Measurements from ENCODE around the gene DPH1. TPM values are rescaled to one million over a fixed set of nuclear protein-coding genes. Genes with fewer than 3 reads are reported as not detected.

The DPH1 gene
- total RNA-seq, 6 donors from 2014 or later: 28.8 to 129 (median 45.1) TPM

GRCh38 chr17:2071024-2071385, 41.1 kb downstream of the DPH1 start:
- Histone ChIP-seq H3K4me1 (peaks cover 54 to 72% (median 68%) of the 10 kb centered on the region in 4 donors), H3K27ac (peak overlapping the region; percentile 75 to 90 (median 80)), H3K27me3 (no peaks in the 10 kb centered on the region), H3K36me3 (peaks cover 0 to 13% (median 4%) of the 10 kb centered on the region in 4 donors), H3K9me3 (no peaks in the 10 kb centered on the region), H3K4me3 (no peak overlapping the region)
- TF ChIP-seq POLR2AphosphoS5 (IDR thresholded peaks at IDR 0.05) (no peak), POLR2A (IDR thresholded peaks at IDR 0.05) (no peak), EP300 (IDR thresholded peaks at IDR 0.05) (no peak)
- TF ChIP-seq, protein P1, sequence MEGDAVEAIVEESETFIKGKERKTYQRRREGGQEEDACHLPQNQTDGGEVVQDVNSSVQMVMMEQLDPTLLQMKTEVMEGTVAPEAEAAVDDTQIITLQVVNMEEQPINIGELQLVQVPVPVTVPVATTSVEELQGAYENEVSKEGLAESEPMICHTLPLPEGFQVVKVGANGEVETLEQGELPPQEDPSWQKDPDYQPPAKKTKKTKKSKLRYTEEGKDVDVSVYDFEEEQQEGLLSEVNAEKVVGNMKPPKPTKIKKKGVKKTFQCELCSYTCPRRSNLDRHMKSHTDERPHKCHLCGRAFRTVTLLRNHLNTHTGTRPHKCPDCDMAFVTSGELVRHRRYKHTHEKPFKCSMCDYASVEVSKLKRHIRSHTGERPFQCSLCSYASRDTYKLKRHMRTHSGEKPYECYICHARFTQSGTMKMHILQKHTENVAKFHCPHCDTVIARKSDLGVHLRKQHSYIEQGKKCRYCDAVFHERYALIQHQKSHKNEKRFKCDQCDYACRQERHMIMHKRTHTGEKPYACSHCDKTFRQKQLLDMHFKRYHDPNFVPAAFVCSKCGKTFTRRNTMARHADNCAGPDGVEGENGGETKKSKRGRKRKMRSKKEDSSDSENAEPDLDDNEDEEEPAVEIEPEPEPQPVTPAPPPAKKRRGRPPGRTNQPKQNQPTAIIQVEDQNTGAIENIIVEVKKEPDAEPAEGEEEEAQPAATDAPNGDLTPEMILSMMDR (IDR thresholded peaks at IDR 0.05): no peak
- ATAC-seq (ENCODE audit: low FRiP score in 2 of 2) (no peak), DNase-seq (no peak)
- WGBS, 2 donors: 85 to 88% methylated on average over 6 of the region's 6 CpGs

GRCh38 chr17:2071455-2072281, 41.7 kb downstream of the DPH1 start:
- Histone ChIP-seq H3K36me3 (peaks cover 0 to 14% (median 4%) of the 10 kb centered on the region in 4 donors), H3K4me1 (peaks cover 57 to 73% (median 66%) of the 10 kb centered on the region in 4 donors), H3K9me3 (no peaks in the 10 kb centered on the region), H3K27me3 (no peaks in the 10 kb centered on the region), H3K27ac (peak overlapping the region; percentile 75 to 90 (median 80)), H3K4me3 (no peak overlapping the region)
- 52 to 61% methylated on average over 18 to 31 of the region's 31 CpGs for WGBS, 2 donors
- DNase-seq (peak in 1 of 2 donors; percentile 78), ATAC-seq (ENCODE audit: low FRiP score in 2 of 2) (peak in 1 of 2 donors; percentile 45)
- TF ChIP-seq POLR2AphosphoS5 (IDR thresholded peaks at IDR 0.05) (peak; percentile 81 to 88), POLR2A (IDR thresholded peaks at IDR 0.05) (no peak), EP300 (IDR thresholded peaks at IDR 0.05) (peak in 3 of 4 donors; percentile 77 to 79 (median 77))

- TF ChIP-seq, protein P1 (IDR thresholded peaks at IDR 0.05): no peak
- TF ChIP-seq POLR2AphosphoS5 (IDR thresholded peaks at IDR 0.05): no peak
- DNase-seq (peak in 1 of 2 donors; percentile 58), ATAC-seq (ENCODE audit: low FRiP score in 2 of 2) (no peak)
- Histone ChIP-seq H3K4me1 (peaks cover 43 to 52% (median 46%) of the 10 kb centered on the region in 4 donors), H3K4me3 (no peak overlapping the region), H3K36me3 (peaks cover 2 to 23% (median 13%) of the 10 kb centered on the region in 4 donors), H3K27ac (peak overlapping the region; percentile 67 to 80 (median 72)), H3K9me3 (no peaks in the 10 kb centered on the region), H3K27me3 (no peaks in the 10 kb centered on the region)
- 75 to 82% methylated on average over 5 to 10 of the region's 10 CpGs for WGBS, 2 donors
These were observed 45.0 kb downstream of the DPH1 start for GRCh38 chr17:2074919-2075318.

DNA sequence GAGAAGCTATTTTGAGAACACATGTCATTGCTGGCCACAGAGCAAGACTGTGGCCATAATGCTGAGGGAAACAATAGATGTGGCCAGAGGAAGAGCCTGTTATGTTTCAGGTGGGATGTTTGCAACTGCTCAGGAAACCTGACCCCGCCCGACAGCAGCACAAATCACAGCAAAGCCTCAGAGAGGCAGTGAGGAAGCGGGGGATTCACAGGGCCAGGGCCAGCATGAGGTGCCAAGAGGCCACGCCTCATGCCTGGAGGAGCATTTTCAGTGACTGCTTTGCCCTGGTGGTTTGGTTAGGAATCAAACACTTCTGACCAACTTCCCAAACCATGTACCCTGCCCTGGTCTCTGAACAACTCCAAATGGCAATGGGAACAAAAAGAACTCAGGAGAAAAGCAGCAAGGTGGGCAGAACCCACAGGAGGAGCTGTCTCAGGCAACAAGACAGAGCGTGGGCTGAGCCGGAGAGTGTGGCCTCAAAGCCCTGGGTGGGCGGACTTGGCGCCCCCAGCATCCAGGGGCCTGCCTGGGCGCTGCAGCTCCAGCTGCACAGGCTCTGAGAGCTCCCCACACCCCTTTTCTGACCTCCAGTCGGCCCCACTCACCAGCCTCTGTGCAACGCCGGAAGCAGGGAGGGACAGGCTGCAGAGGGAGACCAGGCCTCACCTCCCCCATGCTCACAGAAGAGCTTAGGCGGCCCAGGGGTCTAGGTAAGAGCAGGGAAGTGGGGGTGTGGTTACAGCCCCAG, 45.6 kb downstream of the DPH1 start:
- WGBS, 2 donors: 61 to 62% methylated on average over 9 to 13 of the region's 13 CpGs
- ATAC-seq (ENCODE audit: low FRiP score in 2 of 2) (peak; percentile 24 to 82), DNase-seq (peak in 1 of 2 donors; percentile 53)
- Histone ChIP-seq H3K36me3 (peaks cover 2 to 29% (median 16%) of the 10 kb centered on the region in 4 donors), H3K27me3 (no peaks in the 10 kb centered on the region), H3K4me1 (peaks cover 38 to 48% (median 42%) of the 10 kb centered on the region in 4 donors), H3K27ac (peak overlapping the region; percentile 67 to 80 (median 72)), H3K9me3 (no peaks in the 10 kb centered on the region), H3K4me3 (no peak overlapping the region)
- TF ChIP-seq POLR2AphosphoS5 (IDR thresholded peaks at IDR 0.05) (peak in 1 of 2 donors; percentile 55), EP300 (IDR thresholded peaks at IDR 0.05) (peak in 1 of 4 donors; percentile 21), POLR2A (IDR thresholded peaks at IDR 0.05) (no peak)
- TF ChIP-seq, protein P1 (IDR thresholded peaks at IDR 0.05): peak in 3 of 6 experiments; percentile 5 to 42 (median 28)
